Transverse colon (tissue), 4 donors: ENCODE results near the gene IQSEC2. TPM values are rescaled to one million over a fixed set of nuclear protein-coding genes. Genes with fewer than 3 reads are reported as not detected.

Experiments used
- DNase-seq: peaks from one replicate; pipeline ENCODE4 v3.0.0-alpha.2; 2019
- H3K27ac ChIP-seq, 4 donors: fragments of 200-600 bp; sonication (generic); 2 replicates each; pipeline ENCODE4 v1.5.1; 2016 to 2018; ENCODE audit warnings: inconsistent platforms in 4 of 4
- H3K27me3 ChIP-seq: fragments of 200-600 bp; sonication (generic); 2 replicates; pipeline ENCODE4 v1.5.1; 2017; ENCODE audit warnings: inconsistent platforms
- H3K36me3 ChIP-seq, 4 donors: fragments of 200-600 bp; sonication (generic); 2 replicates each; pipeline ENCODE4 v1.5.1; 2017 to 2019; ENCODE audit warnings: inconsistent platforms in 4 of 4
- H3K4me1 ChIP-seq, 4 donors: fragments of 200-600 bp; sonication (generic); 2 replicates each; pipeline ENCODE4 v1.5.1; 2017 to 2020; ENCODE audit warnings: inconsistent platforms in 4 of 4
- H3K4me3 ChIP-seq, 4 donors: fragments of 200-600 bp; sonication (generic); 1 replicate in 1 of 4; 2 replicates in 3 of 4; pipeline versions ENCODE4 v1.5.1 to v1.6.1; 2017 to 2019; ENCODE audit warnings: inconsistent platforms in 4 of 4
- H3K9me3 ChIP-seq, 2 donors: fragments of 200-600 bp; sonication (generic); 2 replicates each; pipeline ENCODE4 v1.5.1; 2017 to 2019; ENCODE audit warnings: inconsistent platforms in 2 of 2
- CTCF ChIP-seq, 5 experiments: fragments of 200-600 bp in 3 of 5; fragments of 450-650 bp in 2 of 5; sonication (generic) in 3 of 5; IDR thresholded peaks; 1 replicate in 2 of 5; 2 replicates in 3 of 5; pipeline ENCODE4 v1.5.1; 2016 to 2017; ENCODE audit warnings: antibody characterized with exemption in 5 of 5, inconsistent platforms in 3 of 5, mild to moderate bottlenecking in 2 of 5, moderate library complexity in 1 of 5
- EP300 ChIP-seq: sonication (generic); formaldehyde crosslinking; IDR thresholded peaks from one replicate; pipeline ENCODE4 v1.6.1; 2017; ENCODE audit warnings: antibody characterized with exemption, low read depth
- POLR2A ChIP-seq: fragments of 450-650 bp; IDR thresholded peaks from one replicate; pipeline ENCODE4 v1.6.1; 2016; ENCODE audit warnings: antibody characterized with exemption, mild to moderate bottlenecking, moderate library complexity
- POLR2AphosphoS5 ChIP-seq, 3 donors: sonication (generic); formaldehyde crosslinking; IDR thresholded peaks; one replicate each; pipeline ENCODE4 v1.6.1; 2016; ENCODE audit warnings: antibody characterized with exemption in 3 of 3
- WGBS, 2 donors: methylation state at CpG; one replicate each; pipeline ENCODE4 v1.1.5; 2018; ENCODE audit warnings: low coverage in 1 of 2; 5-methylcytosine and 5-hydroxymethylcytosine counted together
- in situ Hi-C, 4 donors: fragments of 200-750 bp; cut with MboI; loops; one replicate each; pipeline versions ENCODE4 v1.15.0 to v1.15.1; 2017; ENCODE audit warnings: low sequenced_read_pairs in 3 of 4, low pct_ligation_motif_present in 1 of 4, low pct_unique_long_range_greater_than_20kb in 1 of 4
- intact Hi-C: fragments of 100-400 bp; cut with DNase I; formaldehyde crosslinking; loops from one replicate; pipeline ENCODE4 v1.15.1; 2023; ENCODE audit warnings: low total_unique reads
- total RNA-seq, 4 donors: library from RNA; depleted of rRNA; stranded (reverse); fragments of >200 nt; gene quantifications; one replicate each; pipeline ENCODE4 v1.1.0, GENCODE V29; 2016

IQSEC2 gene
- total RNA-seq, 4 donors from 2014 or later, result 41.2 to 104 (median 46.3) TPM

DNA sequence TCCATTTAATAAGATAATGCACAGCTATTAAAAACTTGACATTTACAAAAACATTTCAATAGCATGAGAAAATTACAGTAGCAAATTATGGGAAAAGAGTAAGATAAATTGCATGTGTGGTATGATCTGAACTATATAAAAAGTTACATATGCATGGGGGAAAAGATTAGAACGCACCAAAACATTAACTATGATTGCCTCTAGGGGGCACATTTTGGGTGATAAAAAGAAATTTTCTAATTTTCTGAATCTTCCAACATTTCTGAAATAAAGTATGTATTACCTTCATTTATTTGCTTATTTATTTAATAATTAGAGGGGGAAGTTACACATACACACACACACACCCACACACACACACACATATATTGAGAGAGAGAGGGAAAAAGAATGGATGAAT, 36.8 kb downstream of the IQSEC2 start:
- Histone ChIP-seq H3K4me1 (no peaks in the 10 kb centered on the region), H3K36me3 (no peaks in the 10 kb centered on the region), H3K27ac (no peak overlapping the region), H3K27me3 (no peaks in the 10 kb centered on the region), H3K4me3 (no peak overlapping the region), H3K9me3 (no peaks in the 10 kb centered on the region)
- WGBS, 2 donors, result 44 to 71% methylated on average over 1 of the region's 1 CpG
- intact Hi-C loops (no loop called here), in situ Hi-C loops (no loop called here)
- no peak for DNase-seq
- TF ChIP-seq POLR2AphosphoS5 (IDR thresholded peaks at IDR 0.05), result no peak
- TF ChIP-seq POLR2A, result no peak

DNA sequence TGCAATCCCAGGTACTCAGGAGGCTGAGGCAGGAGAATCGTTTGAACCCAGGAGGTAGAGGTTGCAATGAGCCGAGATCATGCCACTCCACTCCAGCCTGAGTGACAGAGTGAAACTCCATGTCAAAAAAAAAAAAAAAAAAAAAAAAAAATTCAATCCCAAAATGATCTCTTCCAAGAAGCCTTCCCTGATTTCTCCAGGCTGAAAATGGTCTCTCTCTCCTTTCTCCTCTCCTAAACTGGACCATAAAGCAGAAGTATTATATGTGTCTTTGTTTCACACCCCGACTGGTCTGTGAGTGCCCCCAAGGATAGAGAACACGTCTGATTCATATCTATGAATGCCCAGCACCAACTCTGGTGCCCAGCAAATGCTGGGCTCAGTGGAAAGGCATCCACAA, 39.1 kb downstream of the IQSEC2 start:
- no peaks in the 10 kb centered on the region for H3K4me1 ChIP-seq
- no peak for TF ChIP-seq EP300
- TF ChIP-seq CTCF (IDR thresholded peaks at IDR 0.05), result no peak
- no peak for TF ChIP-seq POLR2AphosphoS5 (IDR thresholded peaks at IDR 0.05)
- no peak for TF ChIP-seq POLR2A
- H3K27ac ChIP-seq, result no peak overlapping the region
- H3K36me3 ChIP-seq, result no peaks in the 10 kb centered on the region
- in situ Hi-C loops, result no loop called here
- 80% methylated on average over 4 of the region's 4 CpGs; no CpG with 5 or more reads in 1 of the 2 donors for WGBS, 2 donors
- no peaks in the 10 kb centered on the region for H3K9me3 ChIP-seq
- H3K27me3 ChIP-seq, result no peaks in the 10 kb centered on the region
- intact Hi-C loops, result no loop called here
- no peak overlapping the region for H3K4me3 ChIP-seq
- no peak for DNase-seq

DNA sequence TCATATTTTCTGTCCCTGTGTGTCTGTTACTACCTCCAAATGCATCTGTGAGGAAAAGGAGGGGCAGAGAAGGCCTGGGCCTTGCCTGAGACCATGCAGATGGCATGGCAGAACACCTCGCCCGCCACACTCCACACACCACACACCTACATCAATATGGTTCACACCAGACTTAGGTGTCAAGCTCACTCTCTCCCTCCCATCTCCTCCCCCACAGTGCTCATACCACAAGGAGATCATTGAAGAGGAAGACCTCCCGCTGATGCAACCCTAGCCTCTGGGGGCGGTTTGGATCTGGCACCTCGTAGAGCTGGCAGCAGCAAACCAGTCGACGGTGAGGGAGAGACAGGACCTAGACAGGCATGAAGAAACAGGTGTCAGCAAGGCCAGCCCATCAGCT, 39.8 kb downstream of the IQSEC2 start:
- no peak for TF ChIP-seq POLR2A
- TF ChIP-seq CTCF (IDR thresholded peaks at IDR 0.05), result no peak
- no peak for TF ChIP-seq EP300
- TF ChIP-seq POLR2AphosphoS5 (IDR thresholded peaks at IDR 0.05), result no peak
- Histone ChIP-seq H3K4me3 (no peak overlapping the region), H3K27me3 (no peaks in the 10 kb centered on the region), H3K9me3 (no peaks in the 10 kb centered on the region), H3K36me3 (no peaks in the 10 kb centered on the region), H3K27ac (no peak overlapping the region), H3K4me1 (no peaks in the 10 kb centered on the region)
- intact Hi-C loops (no loop called here), in situ Hi-C loops (no loop called here)
- 88% methylated on average over 7 of the region's 7 CpGs; no CpG with 5 or more reads in 1 of the 2 donors for WGBS, 2 donors
- no peak for DNase-seq

DNA sequence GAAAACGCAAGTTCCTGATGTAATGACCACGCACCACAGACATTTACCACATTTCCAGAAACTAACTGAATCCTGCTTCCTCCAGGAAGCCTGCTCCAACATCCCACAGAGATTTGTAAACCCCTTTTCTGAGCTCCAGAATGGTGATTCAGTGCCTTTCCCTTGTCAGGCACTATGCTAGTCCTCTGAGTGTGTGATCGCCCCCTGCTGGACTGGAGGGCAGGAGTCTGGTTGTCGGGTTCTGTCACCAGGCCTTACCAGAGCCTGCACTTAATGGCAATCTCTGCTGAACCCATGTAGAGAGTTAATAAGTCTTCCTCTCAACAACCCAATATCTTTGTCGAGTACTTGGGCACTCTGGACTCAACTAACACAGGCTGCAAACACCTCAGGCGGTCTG, 41.9 kb downstream of the IQSEC2 start:
- Histone ChIP-seq H3K36me3 (no peaks in the 10 kb centered on the region), H3K4me1 (no peaks in the 10 kb centered on the region), H3K27me3 (no peaks in the 10 kb centered on the region), H3K9me3 (no peaks in the 10 kb centered on the region), H3K4me3 (no peak overlapping the region), H3K27ac (no peak overlapping the region)
- 68% methylated on average over 6 of the region's 6 CpGs; no CpG with 5 or more reads in 1 of the 2 donors for WGBS, 2 donors
- in situ Hi-C loops (no loop called here), intact Hi-C loops (no loop called here)
- TF ChIP-seq EP300, result no peak
- no peak for TF ChIP-seq POLR2AphosphoS5 (IDR thresholded peaks at IDR 0.05)
- no peak for TF ChIP-seq POLR2A
- TF ChIP-seq CTCF (IDR thresholded peaks at IDR 0.05), result no peak
- DNase-seq, result no peak

DNA sequence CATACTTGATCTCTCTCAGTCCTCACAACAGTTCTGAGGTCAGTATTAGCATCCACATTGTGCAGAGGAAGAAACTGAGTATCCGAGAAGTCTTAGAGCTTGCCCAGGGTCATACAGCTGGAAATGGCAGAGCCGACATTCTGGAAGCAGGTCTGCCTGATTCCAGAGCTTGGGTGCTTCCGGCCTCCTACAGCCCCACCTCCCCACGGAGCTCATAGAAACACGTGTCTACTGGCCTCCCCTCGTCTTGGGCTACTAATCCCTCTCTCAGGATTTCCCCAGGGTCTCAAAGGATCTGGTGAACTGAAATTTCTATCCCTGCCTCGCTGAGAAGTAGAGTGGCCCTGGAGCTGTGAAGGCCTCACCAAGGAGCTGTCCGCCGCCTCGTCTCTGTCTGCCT, 44.3 kb downstream of the IQSEC2 start:
- no peak for TF ChIP-seq POLR2A
- WGBS, 2 donors, result 68% methylated on average over 10 of the region's 10 CpGs; no CpG with 5 or more reads in 1 of the 2 donors

More for the DNA sequence above, 44.3 kb downstream of the IQSEC2 start:
- intact Hi-C loops (no loop called here), in situ Hi-C loops (no loop called here)
- DNase-seq, result no peak
- Histone ChIP-seq H3K4me3 (no peak overlapping the region), H3K27me3 (no peaks in the 10 kb centered on the region), H3K9me3 (no peaks in the 10 kb centered on the region), H3K36me3 (no peaks in the 10 kb centered on the region), H3K27ac (no peak overlapping the region), H3K4me1 (no peaks in the 10 kb centered on the region)
